Measurements from ENCODE around the gene ADRM1. TPM values are rescaled to one million over a fixed set of nuclear protein-coding genes. Genes with fewer than 3 reads are reported as not detected.

Gene ADRM1
- total and polyA plus RNA-seq, 2 experiments from 2014 or later, result 206 to 243 TPM

DNA sequence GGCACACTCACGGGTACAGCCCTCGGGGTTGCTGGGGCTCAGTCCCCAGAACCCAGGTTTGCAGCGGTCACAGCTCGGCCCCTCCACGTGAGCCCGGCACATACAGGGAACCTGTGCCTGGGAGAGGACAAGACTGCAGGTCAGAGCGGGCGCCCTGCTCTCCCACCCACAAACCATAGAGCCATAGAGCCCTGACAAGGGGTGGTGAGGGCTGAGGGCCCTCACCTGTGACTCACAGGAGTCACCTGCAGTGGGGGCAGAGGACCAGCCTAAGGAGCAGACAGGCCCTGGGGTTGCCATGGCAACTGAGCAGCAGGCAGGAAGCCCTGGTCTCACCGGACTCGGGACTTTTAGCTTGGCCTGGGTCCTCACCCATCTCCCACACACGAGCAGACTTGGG, 33.5 kb downstream of the ADRM1 start (continued):
- TF ChIP-seq, protein P1, sequence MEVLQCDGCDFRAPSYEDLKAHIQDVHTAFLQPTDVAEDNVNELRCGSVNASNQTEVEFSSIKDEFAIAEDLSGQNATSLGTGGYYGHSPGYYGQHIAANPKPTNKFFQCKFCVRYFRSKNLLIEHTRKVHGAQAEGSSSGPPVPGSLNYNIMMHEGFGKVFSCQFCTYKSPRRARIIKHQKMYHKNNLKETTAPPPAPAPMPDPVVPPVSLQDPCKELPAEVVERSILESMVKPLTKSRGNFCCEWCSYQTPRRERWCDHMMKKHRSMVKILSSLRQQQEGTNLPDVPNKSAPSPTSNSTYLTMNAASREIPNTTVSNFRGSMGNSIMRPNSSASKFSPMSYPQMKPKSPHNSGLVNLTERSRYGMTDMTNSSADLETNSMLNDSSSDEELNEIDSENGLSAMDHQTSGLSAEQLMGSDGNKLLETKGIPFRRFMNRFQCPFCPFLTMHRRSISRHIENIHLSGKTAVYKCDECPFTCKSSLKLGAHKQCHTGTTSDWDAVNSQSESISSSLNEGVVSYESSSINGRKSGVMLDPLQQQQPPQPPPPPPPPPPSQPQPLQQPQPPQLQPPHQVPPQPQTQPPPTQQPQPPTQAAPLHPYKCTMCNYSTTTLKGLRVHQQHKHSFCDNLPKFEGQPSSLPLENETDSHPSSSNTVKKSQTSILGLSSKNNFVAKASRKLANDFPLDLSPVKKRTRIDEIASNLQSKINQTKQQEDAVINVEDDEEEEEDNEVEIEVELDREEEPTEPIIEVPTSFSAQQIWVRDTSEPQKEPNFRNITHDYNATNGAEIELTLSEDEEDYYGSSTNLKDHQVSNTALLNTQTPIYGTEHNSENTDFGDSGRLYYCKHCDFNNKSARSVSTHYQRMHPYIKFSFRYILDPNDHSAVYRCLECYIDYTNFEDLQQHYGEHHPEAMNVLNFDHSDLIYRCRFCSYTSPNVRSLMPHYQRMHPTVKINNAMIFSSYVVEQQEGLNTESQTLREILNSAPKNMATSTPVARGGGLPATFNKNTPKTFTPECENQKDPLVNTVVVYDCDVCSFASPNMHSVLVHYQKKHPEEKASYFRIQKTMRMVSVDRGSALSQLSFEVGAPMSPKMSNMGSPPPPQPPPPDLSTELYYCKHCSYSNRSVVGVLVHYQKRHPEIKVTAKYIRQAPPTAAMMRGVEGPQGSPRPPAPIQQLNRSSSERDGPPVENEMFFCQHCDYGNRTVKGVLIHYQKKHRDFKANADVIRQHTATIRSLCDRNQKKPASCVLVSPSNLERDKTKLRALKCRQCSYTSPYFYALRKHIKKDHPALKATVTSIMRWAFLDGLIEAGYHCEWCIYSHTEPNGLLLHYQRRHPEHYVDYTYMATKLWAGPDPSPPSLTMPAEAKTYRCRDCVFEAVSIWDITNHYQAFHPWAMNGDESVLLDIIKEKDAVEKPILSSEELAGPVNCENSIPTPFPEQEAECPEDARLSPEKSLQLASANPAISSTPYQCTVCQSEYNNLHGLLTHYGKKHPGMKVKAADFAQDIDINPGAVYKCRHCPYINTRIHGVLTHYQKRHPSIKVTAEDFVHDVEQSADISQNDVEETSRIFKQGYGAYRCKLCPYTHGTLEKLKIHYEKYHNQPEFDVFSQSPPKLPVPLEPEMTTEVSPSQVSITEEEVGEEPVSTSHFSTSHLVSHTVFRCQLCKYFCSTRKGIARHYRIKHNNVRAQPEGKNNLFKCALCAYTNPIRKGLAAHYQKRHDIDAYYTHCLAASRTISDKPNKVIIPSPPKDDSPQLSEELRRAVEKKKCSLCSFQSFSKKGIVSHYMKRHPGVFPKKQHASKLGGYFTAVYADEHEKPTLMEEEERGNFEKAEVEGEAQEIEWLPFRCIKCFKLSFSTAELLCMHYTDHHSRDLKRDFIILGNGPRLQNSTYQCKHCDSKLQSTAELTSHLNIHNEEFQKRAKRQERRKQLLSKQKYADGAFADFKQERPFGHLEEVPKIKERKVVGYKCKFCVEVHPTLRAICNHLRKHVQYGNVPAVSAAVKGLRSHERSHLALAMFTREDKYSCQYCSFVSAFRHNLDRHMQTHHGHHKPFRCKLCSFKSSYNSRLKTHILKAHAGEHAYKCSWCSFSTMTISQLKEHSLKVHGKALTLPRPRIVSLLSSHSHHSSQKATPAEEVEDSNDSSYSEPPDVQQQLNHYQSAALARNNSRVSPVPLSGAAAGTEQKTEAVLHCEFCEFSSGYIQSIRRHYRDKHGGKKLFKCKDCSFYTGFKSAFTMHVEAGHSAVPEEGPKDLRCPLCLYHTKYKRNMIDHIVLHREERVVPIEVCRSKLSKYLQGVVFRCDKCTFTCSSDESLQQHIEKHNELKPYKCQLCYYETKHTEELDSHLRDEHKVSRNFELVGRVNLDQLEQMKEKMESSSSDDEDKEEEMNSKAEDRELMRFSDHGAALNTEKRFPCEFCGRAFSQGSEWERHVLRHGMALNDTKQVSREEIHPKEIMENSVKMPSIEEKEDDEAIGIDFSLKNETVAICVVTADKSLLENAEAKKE (CRISPR knock-in tag; IDR thresholded peaks at IDR 0.05), result no peak
- TF ChIP-seq ZNF114 (CRISPR knock-in tag; IDR thresholded peaks at IDR 0.05) (no peak), EZH2phosphoT487 (IDR thresholded peaks at IDR 0.05; ENCODE audit: unreplicated experiment) (no peak), NANOG (IDR thresholded peaks at IDR 0.05; ENCODE audit: borderline replicate concordance) (no peak), POLR2AphosphoS5 (IDR thresholded peaks at IDR 0.05; ENCODE audit: low read depth) (no peak)
- TF ChIP-seq, protein P2, sequence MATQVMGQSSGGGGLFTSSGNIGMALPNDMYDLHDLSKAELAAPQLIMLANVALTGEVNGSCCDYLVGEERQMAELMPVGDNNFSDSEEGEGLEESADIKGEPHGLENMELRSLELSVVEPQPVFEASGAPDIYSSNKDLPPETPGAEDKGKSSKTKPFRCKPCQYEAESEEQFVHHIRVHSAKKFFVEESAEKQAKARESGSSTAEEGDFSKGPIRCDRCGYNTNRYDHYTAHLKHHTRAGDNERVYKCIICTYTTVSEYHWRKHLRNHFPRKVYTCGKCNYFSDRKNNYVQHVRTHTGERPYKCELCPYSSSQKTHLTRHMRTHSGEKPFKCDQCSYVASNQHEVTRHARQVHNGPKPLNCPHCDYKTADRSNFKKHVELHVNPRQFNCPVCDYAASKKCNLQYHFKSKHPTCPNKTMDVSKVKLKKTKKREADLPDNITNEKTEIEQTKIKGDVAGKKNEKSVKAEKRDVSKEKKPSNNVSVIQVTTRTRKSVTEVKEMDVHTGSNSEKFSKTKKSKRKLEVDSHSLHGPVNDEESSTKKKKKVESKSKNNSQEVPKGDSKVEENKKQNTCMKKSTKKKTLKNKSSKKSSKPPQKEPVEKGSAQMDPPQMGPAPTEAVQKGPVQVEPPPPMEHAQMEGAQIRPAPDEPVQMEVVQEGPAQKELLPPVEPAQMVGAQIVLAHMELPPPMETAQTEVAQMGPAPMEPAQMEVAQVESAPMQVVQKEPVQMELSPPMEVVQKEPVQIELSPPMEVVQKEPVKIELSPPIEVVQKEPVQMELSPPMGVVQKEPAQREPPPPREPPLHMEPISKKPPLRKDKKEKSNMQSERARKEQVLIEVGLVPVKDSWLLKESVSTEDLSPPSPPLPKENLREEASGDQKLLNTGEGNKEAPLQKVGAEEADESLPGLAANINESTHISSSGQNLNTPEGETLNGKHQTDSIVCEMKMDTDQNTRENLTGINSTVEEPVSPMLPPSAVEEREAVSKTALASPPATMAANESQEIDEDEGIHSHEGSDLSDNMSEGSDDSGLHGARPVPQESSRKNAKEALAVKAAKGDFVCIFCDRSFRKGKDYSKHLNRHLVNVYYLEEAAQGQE (IDR thresholded peaks at IDR 0.05; ENCODE audit: unreplicated experiment), result no peak
- TF ChIP-seq, protein P3, sequence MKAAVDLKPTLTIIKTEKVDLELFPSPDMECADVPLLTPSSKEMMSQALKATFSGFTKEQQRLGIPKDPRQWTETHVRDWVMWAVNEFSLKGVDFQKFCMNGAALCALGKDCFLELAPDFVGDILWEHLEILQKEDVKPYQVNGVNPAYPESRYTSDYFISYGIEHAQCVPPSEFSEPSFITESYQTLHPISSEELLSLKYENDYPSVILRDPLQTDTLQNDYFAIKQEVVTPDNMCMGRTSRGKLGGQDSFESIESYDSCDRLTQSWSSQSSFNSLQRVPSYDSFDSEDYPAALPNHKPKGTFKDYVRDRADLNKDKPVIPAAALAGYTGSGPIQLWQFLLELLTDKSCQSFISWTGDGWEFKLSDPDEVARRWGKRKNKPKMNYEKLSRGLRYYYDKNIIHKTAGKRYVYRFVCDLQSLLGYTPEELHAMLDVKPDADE (IDR thresholded peaks at IDR 0.05), result no peak

Measured in GM23338 (cell line).